Activated naive CD4-positive, alpha-beta T cell treated with anti-CD3 and anti-CD28 coated beads, Interleukin-2, amount 50 U/mL, for 72 hours (primary cell): ENCODE measurements around the gene GAL3ST1. TPM values are rescaled to one million over a fixed set of nuclear protein-coding genes. Genes with fewer than 3 reads are reported as not detected.
"Not testable (repeated sequence)": the region's sequence is repeated elsewhere in the genome, so short reads cannot be mapped to it uniquely, and the experiment has no call there.

Experiments
- ATAC-seq, 2 donors: fragments of 150-1000 bp; cut with Tn5 transposase; 2 replicates each; pipeline ENCODE4 v1.10.0; 2021; ENCODE audit warnings: mild to moderate bottlenecking in 2 of 2, moderate library complexity in 2 of 2
- DNase-seq, 2 donors: peaks; one replicate each; pipeline ENCODE4 v3.0.0; 2021 to 2022; ENCODE audit warnings: low spot score in 2 of 2
- H3K27ac Mint-ChIP-seq, 2 donors: one replicate each; pipeline ENCODE4 v1.8.0; 2022; ENCODE audit warnings: mild to moderate bottlenecking in 2 of 2, mixed read lengths in 2 of 2
- H3K36me3 Mint-ChIP-seq, 2 donors: one replicate each; pipeline ENCODE4 v1.8.0; 2022; ENCODE audit warnings: mixed read lengths in 2 of 2
- H3K9me3 Mint-ChIP-seq, 2 donors: one replicate each; pipeline ENCODE4 v1.8.0; 2022; ENCODE audit warnings: mixed read lengths in 2 of 2
- total RNA-seq, 2 donors: library from RNA; stranded (reverse); gene quantifications; one replicate each; pipeline ENCODE4 v1.2.3, GENCODE V29; 2022

GAL3ST1 gene
- total RNA-seq, 2 donors from 2014 or later: 0.70 TPM; not detected in 1

- Mint-ChIP-seq H3K9me3 (no peaks in the 10 kb centered on the region), H3K27ac (no peak overlapping the region), H3K36me3 (no peaks in the 10 kb centered on the region)
- DNase-seq: no peak
- ATAC-seq: no peak
These were observed 14.6 kb downstream of the GAL3ST1 start for GRCh38 chr22:30559889-30560288.

DNA sequence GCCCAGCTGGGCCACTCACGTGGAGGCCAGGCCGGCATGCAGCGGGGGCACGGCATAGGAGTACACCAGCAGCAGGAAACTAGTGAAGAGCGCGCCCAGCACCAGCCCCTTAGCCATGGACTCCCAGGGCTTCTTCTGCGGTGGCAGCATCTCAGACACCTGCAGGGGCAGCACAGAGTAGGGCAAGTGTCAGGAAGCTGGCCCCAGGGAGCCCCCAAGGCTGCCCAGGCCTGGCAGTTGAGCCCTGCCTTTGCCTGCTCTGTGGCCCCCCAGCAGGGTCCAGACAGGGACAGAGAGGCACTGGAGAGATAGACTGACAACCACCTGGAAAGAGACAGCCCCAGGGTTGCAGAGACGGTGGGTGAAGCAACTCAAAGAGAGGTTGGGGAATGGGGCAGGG lies 17.2 kb downstream of the GAL3ST1 start:
- no peak for DNase-seq
- H3K36me3 Mint-ChIP-seq: no peaks in the 10 kb centered on the region
- no peak overlapping the region for H3K27ac Mint-ChIP-seq
- no peaks in the 10 kb centered on the region for H3K9me3 Mint-ChIP-seq
- ATAC-seq: no peak

DNA sequence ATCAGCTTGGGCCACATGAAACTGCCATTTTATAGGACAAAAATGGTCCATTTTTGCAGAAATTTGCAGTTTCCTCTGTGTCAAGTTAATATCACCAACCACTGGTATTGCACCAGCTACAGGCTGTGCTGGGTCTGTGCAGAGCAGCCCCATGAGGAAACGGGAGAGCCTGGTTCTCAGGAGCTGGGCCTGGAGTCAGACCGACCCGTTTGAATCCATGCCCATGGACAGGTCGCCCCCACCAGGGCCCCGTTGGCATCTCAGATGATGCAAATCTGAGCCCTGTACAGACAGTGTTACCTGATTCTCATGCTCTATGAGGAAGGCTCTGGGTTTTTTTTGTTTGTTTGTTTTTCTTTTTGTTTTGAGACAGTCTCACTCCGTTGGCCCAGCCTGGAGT lies 18.1 kb downstream of the GAL3ST1 start:
- Mint-ChIP-seq H3K36me3 (no peaks in the 10 kb centered on the region), H3K27ac (no peak overlapping the region), H3K9me3 (no peaks in the 10 kb centered on the region)
- ATAC-seq (no peak), DNase-seq (no peak)

DNA sequence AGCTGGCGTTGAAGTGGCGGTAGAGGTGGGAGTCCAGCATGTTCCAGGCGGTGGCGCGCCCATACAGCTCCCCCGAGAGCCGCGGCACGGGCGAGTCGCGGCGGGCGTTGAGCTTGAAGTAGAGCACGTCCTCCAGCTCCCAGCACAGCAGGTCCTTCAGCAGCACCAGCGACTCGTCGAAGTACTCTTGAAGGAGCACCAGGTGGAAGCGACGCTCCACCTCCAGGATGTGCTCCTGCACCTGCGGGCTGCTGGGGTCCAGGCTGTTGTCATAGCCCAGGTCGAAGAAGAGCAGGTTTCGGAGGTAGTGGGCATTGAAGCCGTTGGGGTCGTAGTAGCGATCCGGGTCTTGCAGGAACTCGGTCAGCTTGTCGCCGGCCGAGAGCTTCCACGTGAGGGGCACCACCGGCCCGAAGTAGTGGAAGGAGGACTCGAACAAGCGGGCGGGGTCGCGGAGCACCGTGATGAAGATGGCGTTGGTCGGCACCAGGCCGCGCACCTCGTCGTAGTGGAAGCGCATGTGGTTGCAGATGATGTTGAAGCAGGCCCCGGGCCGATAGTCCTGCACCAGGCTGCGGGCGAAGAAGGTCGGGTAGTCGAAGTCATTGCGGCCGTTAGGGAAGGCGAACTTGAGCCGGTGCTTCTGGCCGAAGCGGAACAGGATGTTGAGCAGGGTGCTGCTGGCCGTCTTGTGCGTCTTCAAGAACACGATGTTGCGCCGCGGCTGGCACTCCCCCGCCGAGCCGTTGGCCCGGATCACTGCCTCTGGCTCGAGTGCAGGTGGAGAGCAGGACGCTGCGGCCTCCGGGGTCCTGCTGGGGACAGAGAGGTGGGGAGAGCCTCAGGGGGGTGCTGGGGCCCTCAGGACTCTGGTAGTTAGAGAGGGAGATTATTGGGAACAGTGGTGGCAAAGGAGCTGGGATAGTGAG lies 18.9 kb downstream of the GAL3ST1 start:
- ATAC-seq: no peak
- no peak overlapping the region for H3K27ac Mint-ChIP-seq
- H3K9me3 Mint-ChIP-seq: no peaks in the 10 kb centered on the region
- no peaks in the 10 kb centered on the region for H3K36me3 Mint-ChIP-seq
- DNase-seq: no peak

DNA sequence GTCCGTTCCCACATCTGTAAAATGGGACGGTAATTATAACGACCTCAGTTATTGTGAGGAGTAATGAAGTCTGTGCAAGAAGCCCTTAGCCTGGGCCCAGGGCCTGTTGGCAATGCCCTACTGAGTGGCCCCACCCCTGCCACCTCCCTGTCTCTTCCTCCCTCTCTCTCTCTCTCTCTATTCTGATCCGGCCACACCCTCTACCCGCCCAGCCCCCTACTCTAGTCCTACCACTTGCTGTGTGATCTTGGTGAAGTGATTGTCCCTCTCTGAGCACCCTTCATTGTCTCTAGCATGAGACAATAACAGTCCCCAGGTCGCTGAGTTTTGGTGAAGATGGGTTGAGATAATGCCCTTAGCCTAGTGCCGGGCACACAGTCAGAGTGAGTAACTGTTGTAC lies 20.5 kb downstream of the GAL3ST1 start:
- Mint-ChIP-seq H3K27ac (peak overlapping the region in 1 of 2 donors; percentile 50), H3K36me3 (no peaks in the 10 kb centered on the region), H3K9me3 (no peaks in the 10 kb centered on the region)
- DNase-seq (no peak), ATAC-seq (no peak)

GRCh38 chr22:30552719-30553118 lies 21.7 kb downstream of the GAL3ST1 start:
- Mint-ChIP-seq H3K27ac (no peak overlapping the region), H3K9me3 (no peaks in the 10 kb centered on the region), H3K36me3 (no peaks in the 10 kb centered on the region)
- DNase-seq (no peak), ATAC-seq (no peak)

GRCh38 chr22:30551813-30552212 lies 22.7 kb downstream of the GAL3ST1 start:
- not testable (repeated sequence) for H3K27ac Mint-ChIP-seq, ATAC-seq, H3K36me3 Mint-ChIP-seq, H3K9me3 Mint-ChIP-seq, DNase-seq

DNA sequence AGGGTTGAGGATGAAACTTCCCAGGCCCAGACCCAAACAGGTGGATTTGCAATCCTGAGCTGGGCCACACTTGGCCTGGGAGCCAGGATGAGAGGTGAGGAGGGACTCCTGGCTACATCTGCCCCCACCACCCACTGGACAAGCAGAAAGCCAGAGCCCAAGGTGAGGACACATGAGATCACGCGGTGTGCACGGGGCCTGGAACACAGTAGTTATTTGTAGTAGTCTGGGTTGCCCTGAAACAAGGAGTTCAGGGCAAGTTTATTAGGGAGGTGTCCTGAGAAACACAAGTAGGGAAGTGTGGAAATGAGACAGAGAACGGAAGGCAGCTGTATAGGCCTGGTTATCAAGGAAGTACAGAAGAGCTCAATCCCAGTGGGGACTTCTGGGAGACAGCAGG lies 27.3 kb downstream of the GAL3ST1 start:
- ATAC-seq (no peak), DNase-seq (no peak)
- no peak overlapping the region for H3K27ac Mint-ChIP-seq
- H3K9me3 Mint-ChIP-seq: no peaks in the 10 kb centered on the region
- H3K36me3 Mint-ChIP-seq: peaks cover 0 to 4% of the 10 kb centered on the region in 2 donors

- H3K27ac Mint-ChIP-seq: no peak within 1 kb of the TSS
- no peak for DNase-seq
- H3K9me3 Mint-ChIP-seq: no peaks in the 10 kb centered on the region
- no peak for ATAC-seq
- H3K36me3 Mint-ChIP-seq: peaks cover 0 to 4% of the 10 kb centered on the region in 2 donors
These were observed 27.8 kb downstream of the GAL3ST1 start, which contains the start of gene SEC14L6 for GRCh38 chr22:30546616-30547015. SEC14L6 (minus strand) TSS chr22:30546741; CDS start chr22:30546682, 59 bp downstream.

DNA sequence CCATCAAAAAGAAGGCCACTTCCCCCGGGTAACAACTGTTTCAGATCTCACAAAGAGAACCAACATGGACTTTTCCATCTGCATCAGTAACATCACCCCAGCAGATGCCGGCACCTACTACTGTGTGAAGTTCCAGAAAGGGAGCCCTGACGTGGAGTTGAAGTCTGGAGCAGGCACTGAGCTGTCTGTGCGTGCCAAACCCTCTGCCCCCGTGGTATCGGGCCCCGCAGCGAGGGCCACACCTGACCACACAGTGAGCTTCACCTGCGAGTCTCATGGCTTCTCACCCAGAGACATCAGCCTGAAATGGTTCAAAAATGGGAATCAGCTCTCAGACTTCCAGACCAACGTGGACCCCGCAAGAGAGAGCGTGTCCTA lies 31.7 kb downstream of the GAL3ST1 start:
- Mint-ChIP-seq H3K36me3 (peaks cover 0 to 4% of the 10 kb centered on the region in 2 donors), H3K27ac (no peak overlapping the region), H3K9me3 (no peaks in the 10 kb centered on the region)
- no peak for ATAC-seq
- no peak for DNase-seq

DNA sequence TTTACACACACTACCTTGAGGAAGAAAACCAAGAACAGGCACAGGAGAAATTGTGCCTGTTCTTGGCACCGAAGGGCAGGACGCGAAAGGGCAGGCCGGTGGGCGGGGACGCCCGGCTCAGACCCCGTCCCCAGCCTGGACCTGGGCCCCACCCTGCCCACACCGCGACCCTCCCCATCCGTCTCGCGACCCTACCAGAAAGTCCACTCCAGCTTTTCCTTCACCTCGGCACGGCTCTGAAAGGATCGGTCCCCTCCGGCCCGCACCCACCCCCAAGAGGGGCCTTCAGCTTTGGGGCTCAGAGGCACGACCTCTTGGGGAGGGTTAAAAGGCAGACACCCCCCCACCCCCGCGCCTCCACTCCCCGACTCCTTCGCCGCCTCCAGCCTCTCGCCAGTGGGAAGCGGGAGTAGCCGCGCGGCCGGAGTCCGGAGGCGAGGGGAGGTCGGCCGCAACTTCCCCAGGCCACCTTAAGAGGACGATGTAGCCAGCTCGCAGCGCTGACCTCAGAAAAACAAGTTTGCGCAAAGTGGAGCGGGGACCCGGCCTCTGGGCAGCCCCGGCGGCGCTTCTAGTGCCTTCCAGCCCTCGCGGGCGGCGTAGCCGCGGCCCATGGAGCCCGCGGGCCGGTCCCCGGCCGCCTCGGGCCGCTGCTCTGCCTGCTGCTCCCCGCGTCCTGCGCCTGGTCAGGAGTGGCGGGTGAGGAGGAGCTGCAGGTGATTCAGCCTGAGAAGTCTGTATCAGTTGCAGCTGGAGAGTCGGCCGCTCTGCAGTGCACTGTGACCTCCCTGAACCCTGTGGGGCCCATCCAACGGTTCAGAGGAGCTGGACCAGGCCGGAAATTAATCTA lies 32.3 kb downstream of the GAL3ST1 start:
- Mint-ChIP-seq H3K36me3 (peaks cover 0 to 4% of the 10 kb centered on the region in 2 donors), H3K27ac (no peak overlapping the region), H3K9me3 (no peaks in the 10 kb centered on the region)
- ATAC-seq: peak in 1 of 2 donors; percentile 40
- no peak for DNase-seq

- H3K27ac Mint-ChIP-seq, H3K9me3 Mint-ChIP-seq, H3K36me3 Mint-ChIP-seq, DNase-seq, ATAC-seq: not testable (repeated sequence)
These were observed 33.0 kb downstream of the GAL3ST1 start for GRCh38 chr22:30541511-30541910.

DNA sequence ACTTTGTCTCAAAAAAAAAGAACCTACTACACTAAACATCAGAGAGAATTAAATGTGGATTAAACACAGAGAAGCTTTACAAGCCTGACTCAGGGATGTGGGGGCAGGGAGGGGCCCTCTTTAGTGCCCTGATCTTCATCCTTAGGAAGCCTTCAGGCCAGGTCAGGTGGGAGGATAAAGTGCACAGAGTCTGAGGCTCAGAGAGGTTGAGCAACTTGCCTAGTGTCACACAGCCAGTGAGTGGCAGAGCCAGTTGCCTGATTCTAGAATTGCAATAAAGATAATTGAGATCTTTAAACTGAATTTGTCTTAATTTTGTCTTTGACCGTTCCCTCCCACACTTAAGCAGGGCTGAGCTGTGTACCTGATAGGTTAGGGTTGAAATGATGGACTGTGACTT lies 35.1 kb downstream of the GAL3ST1 start:
- Mint-ChIP-seq H3K9me3 (no peaks in the 10 kb centered on the region), H3K36me3 (peaks cover 0 to 4% of the 10 kb centered on the region in 2 donors), H3K27ac (no peak overlapping the region)
- DNase-seq: no peak
- ATAC-seq: no peak

- Mint-ChIP-seq H3K36me3 (peaks cover 0 to 4% of the 10 kb centered on the region in 2 donors), H3K9me3 (no peaks in the 10 kb centered on the region)
These were observed 36.2 kb downstream of the GAL3ST1 start for GRCh38 chr22:30538280-30538679.

DNA sequence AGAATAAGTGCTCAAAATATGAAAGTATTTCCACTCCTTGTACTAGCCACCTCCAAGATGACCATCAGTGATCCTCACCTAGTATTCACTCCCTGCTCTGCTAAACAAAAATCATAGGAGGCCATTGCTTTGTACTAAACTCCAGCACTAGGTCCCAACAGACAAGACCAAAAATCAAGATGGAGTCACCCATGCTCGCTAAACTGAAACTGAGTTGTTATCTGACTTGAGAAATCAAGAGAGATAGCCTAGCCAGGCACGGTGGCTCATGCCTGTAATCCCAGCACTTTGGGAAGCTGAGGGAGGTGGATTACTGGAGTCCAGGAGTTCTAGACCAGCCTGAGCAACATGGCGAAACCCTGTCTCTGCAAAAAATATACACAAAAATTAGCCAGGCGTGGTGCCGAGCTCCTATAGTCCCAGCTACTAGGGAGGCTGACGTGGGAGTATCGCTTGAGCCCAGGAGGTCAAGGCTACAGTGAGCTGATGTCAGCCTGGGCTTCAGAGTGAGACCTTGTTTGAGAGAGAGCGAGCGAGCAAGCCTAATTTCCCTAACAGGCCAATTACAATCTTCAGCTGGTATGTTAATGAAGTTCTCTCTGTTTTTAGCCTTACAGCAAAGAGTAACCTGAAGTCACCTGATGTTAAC lies 37.3 kb downstream of the GAL3ST1 start:
- peak overlapping the region in 1 of 2 donors; percentile 50 for H3K27ac Mint-ChIP-seq
- ATAC-seq (no peak), DNase-seq (no peak)
- H3K9me3 Mint-ChIP-seq: no peaks in the 10 kb centered on the region
- no peaks in the 10 kb centered on the region for H3K36me3 Mint-ChIP-seq

More at GRCh38 chr22:30538280-30538679, 36.2 kb downstream of the GAL3ST1 start:
- DNase-seq (no peak), ATAC-seq (no peak)
- no peak overlapping the region for H3K27ac Mint-ChIP-seq

GRCh38 chr22:30535182-30535581 lies 39.3 kb downstream of the GAL3ST1 start:
- DNase-seq (no peak), ATAC-seq (no peak)
- H3K9me3 Mint-ChIP-seq: no peaks in the 10 kb centered on the region
- H3K27ac Mint-ChIP-seq: no peak overlapping the region
- no peaks in the 10 kb centered on the region for H3K36me3 Mint-ChIP-seq
